ENCODE results near the gene SLC11A2.
"Not testable (repeated sequence)": the region's sequence is repeated elsewhere in the genome, so short reads cannot be mapped to it uniquely, and the experiment has no call there.

The SLC11A2 gene

DNA sequence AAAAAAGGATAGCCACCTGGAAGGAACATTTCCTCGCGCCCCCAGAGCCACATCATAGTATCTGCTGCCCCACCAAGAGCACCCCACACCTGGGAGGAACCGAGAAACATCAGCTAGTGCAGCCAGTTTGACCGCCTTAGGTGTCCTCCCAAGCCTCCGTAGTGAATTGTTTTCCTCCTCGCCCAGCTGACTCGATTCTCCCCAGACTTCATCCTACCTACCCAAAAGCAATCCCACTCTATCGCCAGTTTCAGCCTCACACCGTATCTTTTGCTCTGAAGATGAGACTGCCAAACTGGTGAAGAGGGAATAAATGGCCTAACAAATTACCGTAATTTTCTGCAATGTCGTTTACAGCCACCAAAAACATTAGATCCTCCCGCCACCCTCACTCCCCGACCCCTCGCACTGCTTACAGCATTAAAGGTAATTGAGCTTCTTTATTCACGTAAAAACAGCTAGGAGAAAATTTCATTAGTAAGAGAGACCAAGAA is 1.2 kb upstream of the SLC11A2 start:
- DNase-seq (ENCODE audit: low read depth in 2 of 2): no peak

DNA sequence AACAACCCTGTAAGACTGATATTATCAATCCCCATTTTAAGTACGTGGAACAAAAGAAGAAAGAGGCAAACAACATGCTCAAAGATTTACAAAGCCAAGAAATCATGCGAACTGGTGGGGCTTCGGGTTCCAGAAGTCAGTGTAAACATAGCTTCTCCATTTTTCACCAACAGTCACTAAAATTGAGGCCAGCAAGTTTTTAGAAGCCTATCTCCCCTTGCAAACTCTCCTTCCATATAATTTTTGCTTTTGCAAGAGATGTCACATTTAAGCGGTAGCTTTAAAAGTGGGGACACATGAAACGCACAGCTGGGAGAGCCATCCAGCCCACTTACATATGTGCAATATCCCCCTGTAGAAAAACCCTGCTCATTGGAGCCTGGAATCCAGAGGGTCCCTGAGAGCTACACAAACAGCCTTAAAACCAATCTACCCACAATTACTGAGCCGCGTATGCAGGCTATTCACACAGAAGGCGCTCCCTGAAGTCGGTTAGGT is 797 bp downstream of the SLC11A2 start:
- DNase-seq (ENCODE audit: low read depth in 2 of 2): no peak

DNA sequence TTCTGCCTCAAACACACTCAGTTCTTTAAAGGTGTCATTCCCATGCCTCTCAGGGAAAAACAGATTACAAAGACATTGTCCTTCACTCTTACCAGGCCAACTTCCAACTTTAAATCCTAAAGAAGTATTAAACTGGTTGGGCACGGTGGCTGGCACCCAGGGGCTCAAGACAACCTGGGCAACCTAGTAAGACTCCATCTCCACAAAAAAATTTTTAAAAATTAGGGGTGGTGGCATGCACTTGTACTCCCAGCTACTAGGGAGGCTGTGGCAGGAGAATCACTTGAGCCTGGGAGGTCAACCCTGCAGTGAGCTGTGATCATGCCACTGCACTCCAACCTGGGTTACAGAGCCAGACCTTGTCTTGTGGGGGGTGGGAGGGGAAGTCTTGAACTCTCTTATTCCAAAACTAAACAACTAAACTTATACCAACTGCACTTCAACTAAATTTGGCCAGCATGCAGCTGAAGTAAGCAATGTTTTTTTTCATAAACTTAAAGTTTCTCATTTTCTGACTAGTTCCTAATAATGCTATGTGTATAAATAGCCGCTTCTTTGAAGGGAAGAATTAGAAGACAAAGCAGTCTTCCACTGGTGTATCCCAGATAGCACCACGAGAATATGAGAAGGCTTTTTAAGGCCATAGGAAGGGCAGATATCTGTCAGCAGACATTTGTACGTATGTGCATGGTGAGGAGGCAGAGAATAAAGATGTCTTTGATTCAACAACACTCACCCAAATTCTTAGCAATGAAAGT is 2.4 kb downstream of the SLC11A2 start:
- no peak for DNase-seq (ENCODE audit: low read depth in 2 of 2)

DNA sequence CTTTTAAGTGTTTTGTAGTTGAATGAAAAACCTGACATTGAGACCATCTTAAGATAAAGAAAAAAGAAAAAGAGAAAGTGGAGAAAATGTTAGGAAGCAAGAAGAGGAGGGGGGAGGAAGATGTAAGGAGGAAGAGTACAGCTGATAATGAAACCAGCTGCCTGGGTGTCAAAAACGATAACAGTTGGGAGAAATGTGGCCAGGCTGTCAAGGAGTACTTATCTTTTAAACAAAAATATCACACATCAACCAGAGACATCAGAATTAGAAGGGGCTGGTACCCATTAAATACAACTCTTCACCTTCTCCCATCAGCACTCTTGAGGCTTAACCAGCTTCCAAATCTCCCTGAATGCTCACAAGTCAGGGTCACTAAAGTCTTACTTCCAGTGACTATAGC is 4.5 kb downstream of the SLC11A2 start:
- no peak for DNase-seq (ENCODE audit: low read depth in 2 of 2)

DNA sequence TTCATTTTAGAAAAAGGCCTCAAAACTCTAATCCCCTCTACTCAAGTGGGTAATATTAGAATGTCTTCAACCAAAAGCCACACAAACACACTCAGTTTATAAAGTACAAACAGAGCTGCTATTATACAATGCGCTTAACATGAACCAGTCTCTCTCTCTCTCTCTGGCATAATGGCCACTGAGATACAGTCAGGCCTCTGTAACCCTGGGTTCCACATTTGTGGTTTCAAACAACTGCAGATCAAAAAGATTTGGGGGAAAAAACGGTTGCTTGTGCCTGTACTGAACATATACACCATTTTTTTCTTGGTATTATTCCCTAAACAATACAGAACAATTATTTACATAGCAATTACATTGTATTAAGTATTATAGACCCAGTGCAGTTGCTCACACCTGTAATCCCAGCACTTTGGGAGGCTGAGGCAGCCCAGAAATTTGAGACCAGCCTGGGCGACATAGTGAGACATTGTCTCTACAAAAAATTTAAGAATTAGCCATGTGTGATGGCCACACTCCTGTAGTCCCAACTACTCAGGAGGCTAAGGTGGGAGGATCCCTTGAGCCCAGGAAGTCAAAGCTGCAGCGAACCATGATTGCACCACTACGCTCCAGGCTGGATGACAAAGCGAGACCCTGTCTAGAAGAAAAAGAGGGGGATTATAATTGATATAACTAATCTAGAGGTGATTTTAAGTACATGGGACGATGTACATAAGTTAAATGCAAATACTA is 5.6 kb downstream of the SLC11A2 start:
- DNase-seq (ENCODE audit: low read depth in 2 of 2): no peak

DNA sequence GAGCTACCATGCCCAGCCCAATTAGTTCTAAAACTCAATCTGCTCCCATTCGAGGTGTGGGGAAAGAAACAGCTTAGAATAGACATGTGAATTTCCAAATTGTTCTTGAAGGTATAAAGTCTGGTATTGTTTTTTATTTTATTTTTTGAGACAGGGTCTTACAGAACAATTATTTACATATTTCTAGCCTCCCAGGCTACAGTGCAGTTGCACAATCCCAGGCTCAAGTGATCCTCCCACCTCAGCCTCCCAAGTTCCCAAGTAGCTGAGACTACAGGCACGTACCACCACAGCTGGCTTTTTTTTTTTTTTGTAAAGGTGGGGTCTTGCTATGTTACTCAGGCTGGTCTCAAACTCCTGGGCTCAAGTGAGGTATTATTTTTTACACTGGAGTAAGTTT is 6.3 kb downstream of the SLC11A2 start:
- no peak for DNase-seq (ENCODE audit: low read depth in 2 of 2)

DNA sequence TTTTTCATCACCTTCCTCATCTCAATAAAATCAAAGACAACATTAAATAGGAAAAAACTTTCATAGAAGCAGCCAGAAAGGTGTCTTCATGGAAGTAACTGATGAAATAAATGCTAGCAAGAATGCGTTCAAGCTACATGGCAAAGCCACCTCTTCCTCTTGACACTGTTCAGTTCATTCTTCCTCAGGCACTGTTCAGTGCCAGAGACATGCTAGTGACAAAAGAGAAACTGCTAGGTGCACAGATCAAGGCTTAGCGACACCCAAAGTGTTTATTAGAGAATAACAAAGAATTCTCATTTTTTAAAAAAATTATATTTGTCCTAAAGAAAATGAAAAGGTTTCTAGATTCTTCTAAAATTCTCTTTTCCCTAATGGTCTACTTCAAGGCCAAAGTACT is 7.2 kb downstream of the SLC11A2 start:
- DNase-seq (ENCODE audit: low read depth in 2 of 2): no peak

DNA sequence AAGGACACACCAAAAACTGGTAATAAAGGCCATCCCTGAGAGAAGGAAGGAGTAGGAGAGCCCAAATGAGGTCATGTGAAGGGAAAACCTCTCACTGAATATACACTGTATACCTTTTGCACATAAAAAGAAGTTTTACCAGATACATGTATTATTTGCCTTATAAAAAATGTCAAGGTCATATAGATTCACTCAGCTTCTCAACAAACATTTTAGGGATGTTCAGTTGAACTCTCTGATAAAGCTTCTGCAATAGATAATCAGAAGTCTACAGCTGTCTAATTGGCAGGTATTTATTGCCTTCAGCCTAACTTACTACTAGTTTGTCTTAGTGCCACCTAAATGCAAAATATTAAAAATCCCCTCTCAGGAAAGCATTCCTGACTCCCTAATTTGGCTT is 8.7 kb downstream of the SLC11A2 start:
- DNase-seq (ENCODE audit: low read depth in 2 of 2): no peak

DNA sequence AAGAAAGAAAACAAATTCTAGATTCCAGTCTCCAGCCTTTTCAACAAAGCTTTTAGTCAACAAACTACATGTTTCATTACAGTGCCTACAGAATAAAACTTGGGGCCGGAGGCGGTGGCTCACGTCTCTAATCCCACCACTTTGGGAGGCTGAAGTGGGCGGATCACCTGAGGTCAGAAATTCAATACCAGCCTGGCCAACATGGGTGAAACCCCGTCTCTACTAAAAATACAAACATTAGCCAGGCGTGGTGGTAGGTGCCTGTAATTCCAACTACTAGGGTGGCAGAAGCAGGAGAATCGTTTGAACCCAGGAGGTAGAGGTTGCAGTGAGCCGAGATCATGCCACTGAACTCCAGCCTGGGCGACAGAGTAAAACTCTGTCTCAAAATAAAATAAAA is 11.7 kb downstream of the SLC11A2 start:
- DNase-seq (ENCODE audit: low read depth in 2 of 2): not testable (repeated sequence)

DNA sequence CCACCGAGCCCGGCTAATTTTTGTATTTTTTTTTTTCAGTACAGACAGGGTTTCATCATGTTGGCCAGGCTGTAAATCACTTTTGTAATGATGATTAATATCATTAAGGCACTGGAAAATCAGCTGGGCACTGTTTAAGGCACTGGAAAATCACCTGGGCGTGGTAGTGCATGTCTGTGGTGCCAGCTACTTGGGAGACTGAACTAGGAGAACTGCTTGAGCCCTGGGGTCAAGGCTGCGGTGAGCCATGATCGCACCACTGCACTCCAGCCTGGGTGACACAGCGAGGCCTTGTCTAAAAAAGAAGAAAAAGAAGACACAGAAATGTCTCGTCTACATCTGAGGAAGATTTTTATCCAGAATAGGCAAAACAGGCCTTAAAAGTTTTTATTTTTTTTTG is 12.7 kb downstream of the SLC11A2 start:
- no peak for DNase-seq (ENCODE audit: low read depth in 2 of 2)

DNA sequence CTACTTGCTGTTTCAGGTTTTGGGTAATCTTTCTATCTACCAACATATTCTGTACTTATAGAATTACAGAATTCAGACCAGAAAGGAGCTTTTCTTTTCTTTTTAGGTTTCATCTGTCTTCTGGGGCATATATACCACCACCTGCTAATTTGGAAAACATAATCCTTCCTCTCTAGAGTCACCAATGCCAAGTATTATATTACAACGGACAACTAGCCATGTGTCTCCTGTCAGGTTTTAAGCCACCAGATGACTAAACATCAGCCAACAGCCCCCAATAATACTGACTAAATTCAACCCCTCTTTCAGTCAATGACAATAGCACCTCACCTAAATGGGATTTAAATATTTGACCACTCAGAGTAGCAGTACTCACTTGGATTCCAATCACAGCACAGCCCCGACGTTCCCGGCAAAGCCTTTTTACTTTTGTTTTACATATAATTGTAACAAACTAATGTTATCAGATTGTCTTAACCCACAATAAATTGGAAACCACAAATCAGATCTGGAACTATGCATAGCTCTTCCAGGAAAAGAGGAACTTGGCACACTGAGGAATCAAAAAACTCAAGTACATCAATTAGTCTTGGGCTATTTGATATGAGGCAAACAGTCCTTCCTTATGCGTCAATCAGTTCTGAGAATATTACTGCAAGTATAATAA is 13.5 kb downstream of the SLC11A2 start:
- no peak for DNase-seq (ENCODE audit: low read depth in 2 of 2)

DNA sequence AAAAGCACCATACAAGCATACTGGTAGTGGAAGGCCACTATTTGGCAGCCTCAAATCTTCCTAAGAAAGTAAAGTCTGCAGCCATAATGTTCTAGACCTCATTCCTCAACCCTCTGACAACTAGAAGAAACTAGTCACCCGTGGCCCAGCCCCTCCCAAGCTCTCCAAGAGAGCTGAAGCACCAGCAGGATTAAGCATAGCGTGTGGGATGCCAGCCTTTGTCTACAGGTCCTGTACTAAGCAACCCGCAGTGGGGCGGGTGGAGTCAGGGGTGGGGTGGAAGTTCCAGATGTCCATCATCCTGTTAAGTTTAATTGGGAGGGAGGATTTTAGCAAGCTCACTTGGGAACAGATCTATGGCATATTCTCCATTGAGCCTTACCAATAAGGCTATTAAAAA is 14.2 kb downstream of the SLC11A2 start:
- DNase-seq (ENCODE audit: low read depth in 2 of 2): no peak

DNA sequence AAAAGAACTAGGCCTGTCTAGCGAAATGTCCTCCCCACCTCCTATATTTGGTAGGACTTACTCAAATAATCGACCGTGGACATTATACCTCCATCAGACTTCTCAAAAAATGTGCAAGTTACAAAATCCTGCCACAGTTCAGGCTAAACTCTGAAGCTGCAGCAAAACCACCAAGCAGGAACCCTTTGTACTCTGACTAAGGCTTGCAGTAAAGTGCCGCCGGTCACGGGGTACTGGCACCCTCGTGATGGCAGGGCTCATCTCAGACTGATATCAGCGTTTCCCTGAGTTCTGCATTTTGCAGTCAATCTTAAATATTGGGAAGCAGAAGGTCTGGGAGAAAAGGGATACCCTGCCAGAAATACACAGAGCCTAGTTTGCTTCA is 17.1 kb downstream of the SLC11A2 start:
- peak in 1 of 2 experiments; percentile 31 for DNase-seq (ENCODE audit: low read depth in 2 of 2)

DNA sequence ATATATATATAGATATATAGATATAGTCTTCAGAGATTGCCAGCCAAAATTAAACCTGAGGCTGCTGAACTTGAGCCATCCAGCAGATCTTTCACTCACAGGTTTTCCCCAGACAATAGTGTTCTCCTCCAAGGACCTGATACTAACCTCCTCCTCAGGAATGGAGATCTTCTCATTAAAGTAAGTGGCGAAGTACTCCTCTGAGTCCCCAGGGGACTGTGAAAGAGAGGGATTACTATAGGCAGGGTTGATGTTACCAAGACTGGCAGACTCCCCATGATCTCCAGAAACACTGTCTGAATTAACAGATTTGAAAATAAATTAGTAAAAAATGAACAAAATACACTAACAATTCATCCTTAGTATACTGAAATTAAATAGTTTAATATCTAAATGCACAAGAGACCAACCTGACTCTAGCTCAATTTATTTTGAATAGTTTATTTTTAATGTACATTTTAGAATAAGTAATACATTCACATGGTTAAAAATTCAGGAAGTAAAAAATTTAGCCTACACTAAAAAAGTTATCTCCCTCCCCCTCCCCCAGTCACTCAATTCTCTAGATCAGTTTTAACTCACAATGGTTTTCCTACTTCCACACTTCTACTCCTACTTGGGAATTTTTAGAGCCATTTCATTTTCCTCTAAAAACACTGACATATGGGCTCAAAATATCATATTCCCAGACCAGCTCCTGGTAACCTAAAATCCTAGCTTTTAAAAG is 17.7 kb downstream of the SLC11A2 start:
- DNase-seq (ENCODE audit: low read depth in 2 of 2): no peak

DNA sequence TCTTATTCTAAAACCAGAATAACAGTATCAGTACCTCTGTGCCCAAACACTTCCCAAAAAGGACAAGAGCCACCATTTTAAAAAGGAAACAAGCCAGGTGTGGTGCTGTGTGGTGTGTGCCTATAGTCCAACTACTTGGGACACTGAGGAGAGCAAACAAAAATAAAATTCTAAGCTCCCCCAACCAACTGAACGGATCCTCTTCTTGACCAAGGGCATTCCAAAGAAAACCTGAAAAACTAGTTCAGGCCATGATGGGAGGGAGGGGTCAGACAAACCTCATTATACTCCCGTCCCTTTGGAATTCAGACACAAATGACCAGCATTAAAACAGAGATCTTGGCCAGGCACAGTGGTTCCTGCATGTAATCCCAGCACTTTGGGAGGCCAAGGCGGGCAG is 20.5 kb downstream of the SLC11A2 start:
- no peak for DNase-seq (ENCODE audit: low read depth in 2 of 2)

DNA sequence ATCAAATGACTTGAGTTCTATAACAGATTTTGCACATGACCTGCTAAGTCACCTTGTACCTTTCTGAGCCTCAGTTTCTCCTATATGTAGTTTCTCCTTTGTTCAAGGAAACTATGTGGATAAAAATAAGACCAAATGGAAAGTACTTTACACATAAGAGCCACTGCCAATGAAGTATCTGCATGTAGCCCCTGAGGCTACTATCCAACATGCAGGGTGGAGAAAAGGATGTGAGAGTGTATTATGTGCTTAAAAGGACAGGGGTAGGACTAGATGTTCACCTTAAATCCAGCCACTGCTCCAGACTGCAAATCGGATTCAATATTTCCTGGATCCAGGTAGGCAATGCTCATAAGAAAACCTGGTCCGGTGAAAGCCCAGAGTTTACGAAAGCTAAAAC is 21.2 kb downstream of the SLC11A2 start:
- no peak for DNase-seq (ENCODE audit: low read depth in 2 of 2)

DNA sequence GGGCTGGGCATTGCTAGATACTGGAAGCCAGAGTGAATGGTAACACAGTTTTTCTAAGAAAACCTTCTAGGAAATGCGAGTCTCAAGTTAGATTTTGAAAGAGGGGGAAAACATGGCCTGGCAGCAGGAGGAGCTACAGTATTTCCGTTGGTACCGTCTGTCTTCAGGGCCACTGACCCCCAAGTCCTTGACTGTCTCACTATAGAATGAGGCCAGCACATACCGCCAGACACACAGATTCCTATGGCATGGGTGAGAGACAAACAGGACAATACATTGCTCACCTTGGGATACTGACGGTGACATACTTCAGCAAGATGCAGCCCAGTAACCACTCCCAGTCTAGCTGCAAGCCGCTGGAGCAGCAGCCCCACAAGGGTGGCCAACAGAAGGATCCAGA is 21.7 kb downstream of the SLC11A2 start:
- DNase-seq (ENCODE audit: low read depth in 2 of 2): no peak

DNA sequence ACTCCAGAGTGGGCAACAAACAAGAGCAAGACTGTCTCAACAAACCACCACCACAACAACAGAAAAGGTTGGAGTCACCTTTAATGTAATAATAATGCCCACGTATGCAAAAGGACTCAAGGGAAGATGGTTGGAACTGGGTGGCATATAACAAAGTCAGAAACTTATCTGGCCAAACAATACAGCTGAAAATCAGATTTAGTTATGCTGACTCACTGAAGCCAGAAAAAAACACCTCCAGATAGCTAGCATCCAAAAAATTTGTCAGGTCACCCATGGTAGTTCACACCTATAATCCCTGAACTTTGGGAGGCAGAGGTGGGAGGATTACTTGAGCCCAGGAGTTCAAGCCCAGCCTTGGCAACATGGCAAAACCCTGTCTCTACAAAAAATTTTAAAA is 24.4 kb downstream of the SLC11A2 start:
- DNase-seq (ENCODE audit: low read depth in 2 of 2): no peak

DNA sequence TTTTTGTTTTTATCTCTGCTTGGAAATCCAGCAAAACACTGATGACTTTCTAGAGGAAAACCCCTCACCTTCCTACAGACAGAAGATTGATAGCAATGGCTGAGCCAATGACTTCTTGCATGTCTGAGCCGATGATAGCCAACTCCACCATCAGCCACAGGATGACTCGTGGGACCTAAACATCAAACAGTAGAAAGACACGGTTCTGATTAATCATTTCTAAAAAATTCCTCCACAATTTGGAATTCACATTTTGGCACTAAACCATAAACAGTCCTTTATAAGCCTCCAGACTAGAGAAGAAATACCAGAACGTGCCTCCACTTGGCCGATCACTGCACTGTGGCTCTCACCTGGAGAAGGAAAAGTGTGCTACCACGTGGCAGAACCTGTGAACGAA is 25.9 kb downstream of the SLC11A2 start:
- DNase-seq (ENCODE audit: low read depth in 2 of 2): no peak

DNA sequence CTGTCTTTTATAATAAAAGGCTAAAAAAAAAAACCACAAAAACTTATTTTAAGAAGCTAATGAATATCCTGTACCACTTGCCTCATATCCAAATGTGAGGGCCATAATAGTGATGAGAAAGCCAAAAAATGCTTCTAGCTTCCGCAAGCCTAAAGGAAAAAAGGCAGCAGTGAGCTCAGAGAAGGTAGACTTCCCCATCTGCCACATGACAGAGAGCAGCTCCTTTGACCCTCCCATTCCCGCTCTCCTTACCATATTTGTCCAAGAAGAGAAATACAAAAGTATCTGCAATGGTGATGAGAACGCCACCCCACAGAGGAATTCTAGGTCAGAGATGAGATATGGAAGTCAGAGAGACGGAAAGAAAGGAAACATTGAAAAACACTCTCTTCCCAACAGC is 27.1 kb downstream of the SLC11A2 start:
- DNase-seq (ENCODE audit: low read depth in 2 of 2): no peak

DNA sequence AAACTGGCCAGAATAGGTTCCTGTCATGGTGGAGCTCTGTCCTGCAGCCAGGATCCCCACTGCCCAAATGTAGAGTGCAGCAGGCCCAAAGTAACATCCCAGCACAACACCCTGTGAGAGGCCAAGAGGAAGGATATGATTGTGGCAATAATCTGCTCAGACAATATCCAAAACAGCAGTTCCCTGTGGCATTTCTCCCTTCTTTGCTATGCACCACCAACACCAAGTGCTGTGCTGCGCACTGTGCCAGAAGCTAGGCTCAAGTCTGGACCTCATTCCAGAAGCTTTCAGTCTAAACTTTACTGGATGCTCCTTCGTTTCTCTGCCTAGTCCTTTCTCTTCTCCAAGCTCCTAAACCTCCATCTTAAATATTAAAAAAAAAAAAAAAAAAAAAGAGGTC is 33.4 kb downstream of the SLC11A2 start:
- DNase-seq (ENCODE audit: low read depth in 2 of 2): no peak

DNA sequence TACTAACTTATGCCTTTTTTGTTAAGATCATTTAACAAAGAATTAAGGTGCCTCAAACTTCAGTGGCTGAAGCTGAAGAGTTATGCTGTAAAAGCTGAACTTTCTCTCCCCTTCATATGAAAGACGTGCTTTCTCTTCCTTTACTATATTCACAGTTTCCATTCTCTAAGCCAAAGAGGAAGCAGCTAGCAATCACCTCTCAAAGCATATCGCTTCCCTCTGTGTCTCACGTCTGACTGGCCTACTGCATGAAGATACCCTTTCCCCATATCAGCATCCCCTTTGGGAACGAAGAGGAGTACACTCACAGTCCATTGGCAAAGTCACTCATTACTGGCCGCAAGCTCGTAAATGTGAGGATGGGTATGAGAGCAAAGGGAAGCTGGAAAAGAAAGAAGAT is 34.9 kb downstream of the SLC11A2 start:
- DNase-seq (ENCODE audit: low read depth in 2 of 2): no peak

All from stimulated activated CD4-positive, alpha-beta T cell treated with anti-CD3 and anti-CD28 coated beads, Interleukin-12 subunit alpha, Interleukin-12 subunit beta, amount 100 ng/mL, for 24 hours (primary cell).